ENCODE measurements around the gene ABCF3. TPM values are rescaled to one million over a fixed set of nuclear protein-coding genes. Genes with fewer than 3 reads are reported as not detected.

ABCF3 gene
- total and polyA plus RNA-seq, 2 of the 13 experiments (the other 11 are each of a cell fraction or from before 2014, with no cell fraction given) = 38.8 to 46.5 TPM

DNA sequence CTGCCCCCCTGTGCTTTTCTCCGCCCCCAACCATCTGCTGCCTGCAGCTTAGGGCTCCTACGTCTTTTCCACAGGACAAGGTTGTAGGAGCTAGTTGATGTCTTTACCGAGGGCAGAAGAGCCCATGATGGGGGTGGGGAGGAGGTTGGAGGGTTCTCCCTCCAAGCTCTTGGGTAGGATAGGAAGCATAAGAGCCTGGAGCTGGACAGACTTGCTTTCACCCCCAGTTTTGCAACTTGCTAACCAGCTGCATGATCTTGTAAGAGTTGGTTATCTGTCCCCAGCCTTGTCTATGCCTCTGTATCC is 856 bp downstream of the ABCF3 start:
- Histone ChIP-seq H3K9ac (ENCODE audit: insufficient read depth, low read depth, low read length) (peak overlapping the region; percentile 88), H3K4me3 (replicated peaks in 1 of 3; ENCODE audit: insufficient read depth in 1 of 3, low read depth in 2 of 3, low read length in 3 of 3) (peak overlapping the region; percentile 80 to 95 (median 93)), H3K36me3 (replicated peaks in 1 of 2; ENCODE audit: control insufficient read depth in 1 of 2, insufficient read depth in 2 of 2, low read length in 2 of 2) (peaks cover 32 to 62% of the 10 kb centered on the region in 2 experiments), H2AFZ (ENCODE audit: low read length) (no peak overlapping the region), H3K27me3 (ENCODE audit: control insufficient read depth in 1 of 2, insufficient read depth in 2 of 2, low read length in 2 of 2) (no peaks in the 10 kb centered on the region; a peak in 1 of 5 replicates), H3K79me2 (ENCODE audit: insufficient read depth, low read length) (peaks cover 32% of the 10 kb centered on the region), H3K27ac (ENCODE audit: extremely low read length, insufficient read depth, low read length) (peak overlapping the region; percentile 85), H3K9me3 (ENCODE audit: low read length) (no peaks in the 10 kb centered on the region), H3K4me1 (ENCODE audit: insufficient read depth, low read length) (peaks cover 25% of the 10 kb centered on the region), H3K4me2 (ENCODE audit: low read depth, low read length) (peak overlapping the region; percentile 90), H4K20me1 (ENCODE audit: insufficient read depth, low read length) (peaks cover 4% of the 10 kb centered on the region; the same call in 1 of the 2 replicates)
- no peak for TF ChIP-seq SMARCC2 (IDR thresholded peaks at IDR 0.05)
- no peak for TF ChIP-seq SPEN (CRISPR knock-in tag; IDR thresholded peaks at IDR 0.05; ENCODE audit: low read depth)
- TF ChIP-seq ATAD3A (CRISPR knock-in tag; IDR thresholded peaks at IDR 0.05) = no peak
- TF ChIP-seq KDM5B (CRISPR knock-in tag; IDR thresholded peaks at IDR 0.05; ENCODE audit: borderline replicate concordance) = no peak
- no peak for TF ChIP-seq ZSCAN25 (CRISPR knock-in tag; IDR thresholded peaks at IDR 0.05)
- TF ChIP-seq RARA (CRISPR knock-in tag; IDR thresholded peaks at IDR 0.05) = no peak
- TF ChIP-seq, protein P1, sequence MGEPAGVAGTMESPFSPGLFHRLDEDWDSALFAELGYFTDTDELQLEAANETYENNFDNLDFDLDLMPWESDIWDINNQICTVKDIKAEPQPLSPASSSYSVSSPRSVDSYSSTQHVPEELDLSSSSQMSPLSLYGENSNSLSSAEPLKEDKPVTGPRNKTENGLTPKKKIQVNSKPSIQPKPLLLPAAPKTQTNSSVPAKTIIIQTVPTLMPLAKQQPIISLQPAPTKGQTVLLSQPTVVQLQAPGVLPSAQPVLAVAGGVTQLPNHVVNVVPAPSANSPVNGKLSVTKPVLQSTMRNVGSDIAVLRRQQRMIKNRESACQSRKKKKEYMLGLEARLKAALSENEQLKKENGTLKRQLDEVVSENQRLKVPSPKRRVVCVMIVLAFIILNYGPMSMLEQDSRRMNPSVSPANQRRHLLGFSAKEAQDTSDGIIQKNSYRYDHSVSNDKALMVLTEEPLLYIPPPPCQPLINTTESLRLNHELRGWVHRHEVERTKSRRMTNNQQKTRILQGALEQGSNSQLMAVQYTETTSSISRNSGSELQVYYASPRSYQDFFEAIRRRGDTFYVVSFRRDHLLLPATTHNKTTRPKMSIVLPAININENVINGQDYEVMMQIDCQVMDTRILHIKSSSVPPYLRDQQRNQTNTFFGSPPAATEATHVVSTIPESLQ (CRISPR knock-in tag; conservative IDR thresholded peaks at IDR 0.05) = no peak
- no peak for TF ChIP-seq KAT7 (CRISPR knock-in tag; IDR thresholded peaks at IDR 0.05; ENCODE audit: borderline replicate concordance)
- TF ChIP-seq PHB2 (IDR thresholded peaks at IDR 0.05; ENCODE audit: partially characterized antibody) = no peak
- TF ChIP-seq EHMT2 (IDR thresholded peaks at IDR 0.05; ENCODE audit: borderline replicate concordance, low read depth, low read length) = no peak
- TF ChIP-seq SATB2 (CRISPR knock-in tag; IDR thresholded peaks at IDR 0.05) = no peak
- no peak for TF ChIP-seq HDAC1 (CRISPR knock-in tag; IDR thresholded peaks at IDR 0.05)
- TF ChIP-seq ZNF83 (CRISPR knock-in tag; IDR thresholded peaks at IDR 0.05; ENCODE audit: borderline replicate concordance) = no peak
- no peak for TF ChIP-seq SRSF1 (optimal IDR thresholded peaks at IDR 0.05; ENCODE audit: low read depth, low read length)
- TF ChIP-seq ZMAT3 (CRISPR knock-in tag; conservative IDR thresholded peaks at IDR 0.05) = no peak
- no peak for TF ChIP-seq POGZ (CRISPR knock-in tag; IDR thresholded peaks at IDR 0.05)
- TF ChIP-seq FOSL1 (CRISPR knock-in tag; IDR thresholded peaks at IDR 0.05; ENCODE audit: borderline replicate concordance) = no peak
- no peak for TF ChIP-seq ZNF138 (CRISPR knock-in tag; IDR thresholded peaks at IDR 0.05; ENCODE audit: low read depth)
- no peak for TF ChIP-seq FOXC1 (CRISPR knock-in tag; IDR thresholded peaks at IDR 0.05; ENCODE audit: borderline replicate concordance)
- TF ChIP-seq, protein P2, sequence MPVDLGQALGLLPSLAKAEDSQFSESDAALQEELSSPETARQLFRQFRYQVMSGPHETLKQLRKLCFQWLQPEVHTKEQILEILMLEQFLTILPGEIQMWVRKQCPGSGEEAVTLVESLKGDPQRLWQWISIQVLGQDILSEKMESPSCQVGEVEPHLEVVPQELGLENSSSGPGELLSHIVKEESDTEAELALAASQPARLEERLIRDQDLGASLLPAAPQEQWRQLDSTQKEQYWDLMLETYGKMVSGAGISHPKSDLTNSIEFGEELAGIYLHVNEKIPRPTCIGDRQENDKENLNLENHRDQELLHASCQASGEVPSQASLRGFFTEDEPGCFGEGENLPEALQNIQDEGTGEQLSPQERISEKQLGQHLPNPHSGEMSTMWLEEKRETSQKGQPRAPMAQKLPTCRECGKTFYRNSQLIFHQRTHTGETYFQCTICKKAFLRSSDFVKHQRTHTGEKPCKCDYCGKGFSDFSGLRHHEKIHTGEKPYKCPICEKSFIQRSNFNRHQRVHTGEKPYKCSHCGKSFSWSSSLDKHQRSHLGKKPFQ (CRISPR knock-in tag; IDR thresholded peaks at IDR 0.05; ENCODE audit: insufficient replicate concordance) = no peak
- intact Hi-C loops (cut with micrococcal nuclease; ENCODE audit: unreplicated experiment) = loop anchor here (5.0 kb wide), 1 partner anchor 40 kb away; no protein-coding TSS in a partner anchor
- 10% methylated on average over 2 of the region's 3 CpGs for WGBS (ENCODE audit: low lambda C conversion rate)
- no peak for DNase-seq (ENCODE audit: low spot score)
- FAIRE-seq = no peak
- in situ Hi-C loops (cut with HindIII; ENCODE audit: extremely low pct_ligation_motif_present, low pct_unique_long_range_greater_than_20kb) = no loop called here
- ChIA-PET CTCF (ENCODE audit: low intra/inter-chr PET ratio, low total read pairs) (no interaction called here), POLR2A (interaction anchor here (0.8 to 1.6 kb wide), 2 partner anchors 9 to 14 kb away, joined by 3 to 5 read pairs; no protein-coding TSS in a partner anchor)
- BruUV-seq (replicated peaks) = TSS peak; percentile 57
- no peak for ATAC-seq

Measured in HepG2 (cell line).